ENCODE data around the gene ADARB1. TPM values are rescaled to one million over a fixed set of nuclear protein-coding genes. Genes with fewer than 3 reads are reported as not detected.
A peak's percentile ranks its signal among the peaks of the same experiment; 100 is the strongest.

The ADARB1 gene
- total and polyA plus RNA-seq, 2 donors, result 11.9 to 14.6 TPM

DNA sequence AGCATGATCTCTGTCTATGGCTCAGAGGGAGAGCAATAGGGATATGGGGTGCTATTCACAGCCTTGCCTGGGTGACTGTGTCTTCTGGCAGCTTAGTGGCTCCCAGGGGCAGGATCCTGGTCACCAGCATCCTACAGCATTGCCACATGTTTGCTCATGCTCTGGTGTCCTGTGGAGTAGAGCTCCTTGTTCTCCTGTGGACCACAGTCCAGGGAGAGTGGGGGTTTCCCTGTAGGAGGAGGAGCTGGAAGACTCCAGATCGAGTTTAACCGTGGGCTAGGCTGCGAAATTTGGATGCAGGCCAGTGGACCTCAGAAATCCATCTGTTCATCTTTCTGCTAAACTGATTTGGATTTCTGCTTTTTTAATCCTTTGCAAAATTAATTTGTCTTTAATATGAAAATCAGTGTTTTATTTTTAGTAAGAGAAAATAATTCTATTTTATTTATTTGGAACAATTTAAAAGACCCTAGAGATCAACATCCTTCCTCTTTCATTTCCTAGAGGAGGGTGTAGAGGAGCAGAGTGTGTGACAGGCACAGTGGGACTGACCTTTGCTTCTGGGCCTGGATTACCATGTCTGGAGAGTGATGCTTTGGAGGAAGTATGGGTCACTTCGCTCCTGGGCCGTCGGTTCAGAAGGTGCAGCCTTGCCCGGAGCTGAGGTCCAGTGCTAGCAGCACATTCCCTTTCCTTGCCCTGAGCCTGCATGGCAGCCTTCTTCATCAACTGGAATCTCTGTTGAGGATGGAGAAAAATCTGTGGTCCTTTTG is 17.4 kb downstream of the ADARB1 start:
- H3K4me3 ChIP-seq (ENCODE audit: low read length in 2 of 2), result no peak overlapping the region
- no peaks in the 10 kb centered on the region for H3K27me3 ChIP-seq (ENCODE audit: control insufficient read depth in 2 of 2, insufficient read depth in 1 of 2, low read length in 1 of 2)
- H3K27ac ChIP-seq (ENCODE audit: low read depth in 1 of 2, low read length in 1 of 2), result no peak overlapping the region
- WGBS, result 92% methylated on average over 7 of the region's 7 CpGs
- H3K4me1 ChIP-seq (ENCODE audit: control insufficient read depth in 2 of 2, insufficient read depth in 2 of 2, low read length in 2 of 2), result peaks cover 4 to 19% of the 10 kb centered on the region in 2 donors
- no peaks in the 10 kb centered on the region for H3K9me3 ChIP-seq (ENCODE audit: control insufficient read depth in 2 of 2, insufficient read depth in 1 of 2, low read length in 1 of 2)
- no peaks in the 10 kb centered on the region for H3K36me3 ChIP-seq (ENCODE audit: control insufficient read depth in 2 of 2, insufficient read depth in 2 of 2, low read length in 1 of 2)
- no peak for DNase-seq (ENCODE audit: low read depth in 6 of 9, low spot score in 9 of 9)

DNA sequence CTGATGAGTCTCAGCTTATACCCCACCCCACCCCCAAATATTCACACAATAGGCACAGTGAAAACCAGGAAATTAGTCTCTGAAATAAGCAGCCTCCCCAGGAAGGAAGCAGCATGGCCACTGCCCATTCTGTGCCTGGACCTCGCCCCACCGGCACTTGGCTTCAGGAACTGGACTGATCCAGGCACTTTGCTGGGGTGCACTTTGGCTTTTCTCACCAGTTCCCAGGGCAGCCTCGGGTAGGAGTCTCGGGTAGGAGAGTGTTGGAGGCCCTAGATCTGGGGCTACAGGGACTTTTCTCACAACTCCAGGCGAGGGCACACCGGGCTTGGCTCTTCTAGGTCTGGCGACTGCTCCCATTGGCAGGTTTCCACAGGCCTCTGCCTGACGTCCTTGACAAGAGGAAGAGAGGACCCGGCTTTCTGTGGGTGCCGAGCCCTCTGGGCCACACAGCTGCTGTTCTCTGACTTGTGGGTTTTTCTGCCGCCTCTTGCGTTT is 18.7 kb downstream of the ADARB1 start:
- H3K9me3 ChIP-seq (ENCODE audit: control insufficient read depth in 2 of 2, insufficient read depth in 1 of 2, low read length in 1 of 2), result no peaks in the 10 kb centered on the region
- 61% methylated on average over 12 of the region's 12 CpGs for WGBS
- no peak overlapping the region for H3K27ac ChIP-seq (ENCODE audit: low read depth in 1 of 2, low read length in 1 of 2)
- H3K27me3 ChIP-seq (ENCODE audit: control insufficient read depth in 2 of 2, insufficient read depth in 1 of 2, low read length in 1 of 2), result no peaks in the 10 kb centered on the region
- peak in 1 of 9 donors; percentile 33 for DNase-seq (ENCODE audit: low read depth in 6 of 9, low spot score in 9 of 9)
- H3K4me1 ChIP-seq (ENCODE audit: control insufficient read depth in 2 of 2, insufficient read depth in 2 of 2, low read length in 2 of 2), result peaks cover 0 to 10% of the 10 kb centered on the region in 2 donors
- no peak overlapping the region for H3K4me3 ChIP-seq (ENCODE audit: low read length in 2 of 2)
- H3K36me3 ChIP-seq (ENCODE audit: control insufficient read depth in 2 of 2, insufficient read depth in 2 of 2, low read length in 1 of 2), result no peaks in the 10 kb centered on the region

DNA sequence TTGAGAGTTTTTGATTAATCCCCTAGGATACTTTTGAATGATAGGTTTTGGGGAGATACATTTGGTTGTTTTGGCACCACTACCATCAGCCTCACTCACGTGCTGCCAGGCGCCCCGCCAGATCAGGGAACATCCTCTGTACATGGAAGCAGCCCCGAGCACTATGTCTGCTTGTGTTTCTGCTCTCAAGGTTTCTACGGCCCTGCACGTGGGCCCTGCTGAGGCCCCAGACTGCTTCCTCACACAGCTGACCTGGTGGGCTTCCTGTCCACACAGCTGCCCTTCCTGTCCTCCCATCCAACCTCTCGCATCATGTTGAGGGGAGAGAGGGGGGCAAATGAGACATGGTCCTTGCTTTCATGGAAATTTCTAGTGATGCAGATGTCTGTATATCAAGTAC is 20.0 kb downstream of the ADARB1 start:
- Histone ChIP-seq H3K36me3 (ENCODE audit: control insufficient read depth in 2 of 2, insufficient read depth in 2 of 2, low read length in 1 of 2) (no peaks in the 10 kb centered on the region), H3K27ac (ENCODE audit: low read depth in 1 of 2, low read length in 1 of 2) (no peak overlapping the region), H3K9me3 (ENCODE audit: control insufficient read depth in 2 of 2, insufficient read depth in 1 of 2, low read length in 1 of 2) (no peaks in the 10 kb centered on the region), H3K27me3 (ENCODE audit: control insufficient read depth in 2 of 2, insufficient read depth in 1 of 2, low read length in 1 of 2) (no peaks in the 10 kb centered on the region), H3K4me1 (ENCODE audit: control insufficient read depth in 2 of 2, insufficient read depth in 2 of 2, low read length in 2 of 2) (peaks cover 0 to 10% of the 10 kb centered on the region in 2 donors), H3K4me3 (ENCODE audit: low read length in 2 of 2) (no peak overlapping the region)
- 92% methylated on average over 7 of the region's 7 CpGs for WGBS
- no peak for DNase-seq (ENCODE audit: low read depth in 6 of 9, low spot score in 9 of 9)

DNA sequence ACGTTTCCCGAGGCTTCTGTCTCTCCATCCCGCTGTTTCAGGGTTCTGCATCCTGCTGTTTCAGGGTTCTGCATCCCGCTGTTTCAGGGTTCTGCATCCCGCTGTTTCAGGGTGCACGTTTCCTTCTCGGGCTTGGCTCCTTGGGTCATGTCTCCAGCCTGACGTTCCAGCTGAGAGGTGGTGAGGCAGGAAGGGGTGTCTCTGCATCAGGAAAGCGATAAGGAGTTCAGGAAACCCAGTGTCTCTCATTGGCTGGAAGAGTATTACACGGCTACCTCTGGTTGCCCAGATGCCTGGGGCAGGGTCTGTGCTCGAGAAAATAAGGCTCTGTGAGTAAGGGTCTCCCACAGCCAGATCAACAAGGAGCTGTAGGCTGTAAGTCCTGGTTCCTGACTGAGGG is 21.1 kb downstream of the ADARB1 start:
- Histone ChIP-seq H3K4me3 (ENCODE audit: low read length in 2 of 2) (no peak overlapping the region), H3K27me3 (ENCODE audit: control insufficient read depth in 2 of 2, insufficient read depth in 1 of 2, low read length in 1 of 2) (no peaks in the 10 kb centered on the region), H3K9me3 (ENCODE audit: control insufficient read depth in 2 of 2, insufficient read depth in 1 of 2, low read length in 1 of 2) (no peaks in the 10 kb centered on the region), H3K4me1 (ENCODE audit: control insufficient read depth in 2 of 2, insufficient read depth in 2 of 2, low read length in 2 of 2) (peaks cover 0 to 10% of the 10 kb centered on the region in 2 donors), H3K27ac (ENCODE audit: low read depth in 1 of 2, low read length in 1 of 2) (no peak overlapping the region), H3K36me3 (ENCODE audit: control insufficient read depth in 2 of 2, insufficient read depth in 2 of 2, low read length in 1 of 2) (no peaks in the 10 kb centered on the region)
- WGBS, result 99% methylated on average over 11 of the region's 11 CpGs
- DNase-seq (ENCODE audit: low read depth in 6 of 9, low spot score in 9 of 9), result no peak

DNA sequence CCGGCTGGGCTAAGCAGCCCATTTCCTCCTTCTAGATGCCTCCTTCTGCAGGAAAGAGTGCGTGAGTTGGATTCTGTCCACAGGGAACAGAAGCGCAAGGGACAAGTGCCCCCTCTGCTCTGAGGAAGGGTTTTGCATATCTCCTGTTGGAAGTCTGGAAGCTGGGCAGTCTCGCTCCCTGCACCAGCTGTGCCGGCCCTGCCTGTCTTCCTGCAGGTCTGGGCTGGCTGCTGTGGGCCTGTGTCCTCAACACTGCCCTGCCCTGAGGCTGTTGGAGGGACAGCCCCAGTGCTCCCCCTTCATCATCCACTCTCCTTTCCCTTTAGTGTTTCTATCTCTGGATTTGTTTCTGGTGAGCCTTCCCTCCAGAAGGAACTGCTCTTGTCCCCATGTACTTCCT is 21.8 kb downstream of the ADARB1 start:
- H3K4me1 ChIP-seq (ENCODE audit: control insufficient read depth in 2 of 2, insufficient read depth in 2 of 2, low read length in 2 of 2), result peaks cover 0 to 10% of the 10 kb centered on the region in 2 donors
- H3K4me3 ChIP-seq (ENCODE audit: low read length in 2 of 2), result no peak overlapping the region
- WGBS, result 94% methylated on average over 5 of the region's 5 CpGs
- DNase-seq (ENCODE audit: low read depth in 6 of 9, low spot score in 9 of 9), result no peak
- H3K27me3 ChIP-seq (ENCODE audit: control insufficient read depth in 2 of 2, insufficient read depth in 1 of 2, low read length in 1 of 2), result no peaks in the 10 kb centered on the region
- H3K27ac ChIP-seq (ENCODE audit: low read depth in 1 of 2, low read length in 1 of 2), result no peak overlapping the region
- no peaks in the 10 kb centered on the region for H3K36me3 ChIP-seq (ENCODE audit: control insufficient read depth in 2 of 2, insufficient read depth in 2 of 2, low read length in 1 of 2)
- H3K9me3 ChIP-seq (ENCODE audit: control insufficient read depth in 2 of 2, insufficient read depth in 1 of 2, low read length in 1 of 2), result no peaks in the 10 kb centered on the region

DNA sequence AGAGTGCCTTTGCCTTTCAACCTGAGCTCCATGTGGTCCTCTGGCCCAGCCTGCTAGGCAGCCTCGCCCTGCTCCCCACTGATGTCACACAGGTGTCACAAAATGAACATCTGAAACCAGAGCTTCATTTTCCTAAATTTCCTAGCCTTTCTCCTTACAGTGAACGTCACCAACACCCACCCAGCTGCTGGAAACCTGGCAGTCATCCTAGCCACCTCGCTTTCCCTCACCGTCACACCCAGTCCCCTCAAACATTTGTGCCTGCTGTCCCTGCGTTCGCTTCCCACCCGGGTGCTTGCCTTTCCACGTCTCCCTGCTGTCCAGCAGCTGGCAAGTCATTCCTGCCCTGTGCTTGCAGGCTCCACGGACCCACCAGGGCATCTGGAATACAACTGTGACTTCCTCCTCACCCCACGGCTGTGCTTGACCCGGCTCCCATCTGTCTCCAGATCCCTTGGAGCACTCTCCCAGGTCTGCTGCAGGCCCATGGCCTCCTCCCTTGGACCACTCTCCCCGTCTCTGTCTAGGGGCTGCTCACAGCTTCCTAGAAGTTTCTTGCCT is 23.5 kb downstream of the ADARB1 start:
- H3K4me3 ChIP-seq (ENCODE audit: low read length in 2 of 2), result no peak overlapping the region
- H3K27me3 ChIP-seq (ENCODE audit: control insufficient read depth in 2 of 2, insufficient read depth in 1 of 2, low read length in 1 of 2), result no peaks in the 10 kb centered on the region
- peaks cover 0 to 13% of the 10 kb centered on the region in 2 donors for H3K4me1 ChIP-seq (ENCODE audit: control insufficient read depth in 2 of 2, insufficient read depth in 2 of 2, low read length in 2 of 2)
- H3K9me3 ChIP-seq (ENCODE audit: control insufficient read depth in 2 of 2, insufficient read depth in 1 of 2, low read length in 1 of 2), result no peaks in the 10 kb centered on the region
- no peak for DNase-seq (ENCODE audit: low read depth in 6 of 9, low spot score in 9 of 9)
- WGBS, result 94% methylated on average over 12 of the region's 12 CpGs
- H3K27ac ChIP-seq (ENCODE audit: low read depth in 1 of 2, low read length in 1 of 2), result no peak overlapping the region
- no peaks in the 10 kb centered on the region for H3K36me3 ChIP-seq (ENCODE audit: control insufficient read depth in 2 of 2, insufficient read depth in 2 of 2, low read length in 1 of 2)

DNA sequence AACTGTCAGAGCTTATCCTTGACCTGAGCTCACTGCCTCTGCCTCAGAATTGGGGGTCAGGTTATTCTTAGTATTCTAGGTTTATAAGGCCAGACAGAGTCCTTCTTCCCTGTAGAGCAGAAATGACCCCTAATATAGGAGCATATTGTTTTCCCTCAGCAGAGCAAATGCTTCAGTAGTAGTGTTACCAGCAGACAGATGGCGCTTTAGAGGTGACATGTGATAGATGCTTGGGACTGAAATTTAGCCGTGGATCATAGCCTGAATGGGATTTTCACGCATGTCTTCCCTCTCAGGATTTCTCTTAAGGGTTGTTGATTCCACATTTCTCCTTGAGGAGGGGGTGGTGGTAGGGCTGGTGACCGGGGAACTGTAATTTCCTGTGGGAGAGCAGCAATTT is 24.5 kb downstream of the ADARB1 start:
- H3K9me3 ChIP-seq (ENCODE audit: control insufficient read depth in 2 of 2, insufficient read depth in 1 of 2, low read length in 1 of 2), result no peaks in the 10 kb centered on the region

DNA sequence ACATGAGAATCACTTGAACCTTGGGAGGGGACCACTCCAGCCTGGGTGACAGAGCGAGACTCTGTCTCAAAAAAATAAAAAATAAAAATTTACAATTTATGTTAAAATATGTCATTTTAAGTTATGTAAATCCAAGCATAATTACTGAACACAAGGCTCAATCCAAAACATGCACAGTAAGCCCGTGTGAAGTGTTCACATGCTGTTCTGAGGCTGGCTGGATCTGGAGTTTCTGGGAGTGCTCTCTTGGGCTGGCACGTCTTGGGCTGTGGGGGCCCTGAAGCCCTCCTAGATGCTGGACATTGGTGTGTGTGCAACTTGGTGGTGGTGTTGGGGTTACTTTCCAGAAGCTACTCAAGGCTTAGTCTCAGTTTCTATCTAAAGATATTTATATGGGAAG is 25.2 kb downstream of the ADARB1 start:
- DNase-seq (ENCODE audit: low read depth in 6 of 9, low spot score in 9 of 9), result no peak
- Histone ChIP-seq H3K4me1 (ENCODE audit: control insufficient read depth in 2 of 2, insufficient read depth in 2 of 2, low read length in 2 of 2) (peaks cover 1 to 11% of the 10 kb centered on the region in 2 donors), H3K4me3 (ENCODE audit: low read length in 2 of 2) (no peak overlapping the region), H3K9me3 (ENCODE audit: control insufficient read depth in 2 of 2, insufficient read depth in 1 of 2, low read length in 1 of 2) (no peaks in the 10 kb centered on the region), H3K36me3 (ENCODE audit: control insufficient read depth in 2 of 2, insufficient read depth in 2 of 2, low read length in 1 of 2) (no peaks in the 10 kb centered on the region), H3K27ac (ENCODE audit: low read depth in 1 of 2, low read length in 1 of 2) (no peak overlapping the region), H3K27me3 (ENCODE audit: control insufficient read depth in 2 of 2, insufficient read depth in 1 of 2, low read length in 1 of 2) (no peaks in the 10 kb centered on the region)
- whole genome bisulfite sequencing, result 98% methylated on average over 3 of the region's 3 CpGs

More for the DNA sequence above, 24.5 kb downstream of the ADARB1 start:
- DNase-seq (ENCODE audit: low read depth in 6 of 9, low spot score in 9 of 9), result no peak
- Histone ChIP-seq H3K27me3 (ENCODE audit: control insufficient read depth in 2 of 2, insufficient read depth in 1 of 2, low read length in 1 of 2) (no peaks in the 10 kb centered on the region), H3K27ac (ENCODE audit: low read depth in 1 of 2, low read length in 1 of 2) (no peak overlapping the region), H3K4me1 (ENCODE audit: control insufficient read depth in 2 of 2, insufficient read depth in 2 of 2, low read length in 2 of 2) (peaks cover 0 to 7% of the 10 kb centered on the region in 2 donors), H3K36me3 (ENCODE audit: control insufficient read depth in 2 of 2, insufficient read depth in 2 of 2, low read length in 1 of 2) (no peaks in the 10 kb centered on the region), H3K4me3 (ENCODE audit: low read length in 2 of 2) (no peak overlapping the region)
- 59% methylated on average over 4 of the region's 4 CpGs for WGBS

DNA sequence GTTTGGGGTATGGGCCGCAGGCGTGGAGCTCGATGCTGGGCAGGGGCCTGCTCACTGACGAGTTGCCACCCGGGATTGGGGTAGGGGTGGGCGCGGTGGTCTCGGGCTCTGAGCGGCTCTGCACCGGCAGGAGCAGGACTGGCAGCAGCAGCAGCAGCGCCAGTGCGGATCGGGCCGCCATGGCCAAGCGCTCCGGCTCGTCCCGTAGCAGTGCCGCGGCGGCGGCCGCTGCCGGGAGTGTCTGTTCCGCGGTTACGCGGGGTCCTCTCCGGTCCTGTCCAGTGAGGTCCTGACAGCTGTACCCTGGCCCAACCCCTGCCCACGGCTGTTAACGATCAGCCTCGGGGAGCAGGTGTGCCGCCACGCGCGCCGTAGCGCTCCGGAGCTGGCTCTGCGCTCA is 26.5 kb downstream of the ADARB1 start:
- Histone ChIP-seq H3K4me3 (ENCODE audit: low read length in 2 of 2) (no peak overlapping the region), H3K27ac (ENCODE audit: low read depth in 1 of 2, low read length in 1 of 2) (no peak overlapping the region), H3K36me3 (ENCODE audit: control insufficient read depth in 2 of 2, insufficient read depth in 2 of 2, low read length in 1 of 2) (no peaks in the 10 kb centered on the region), H3K4me1 (ENCODE audit: control insufficient read depth in 2 of 2, insufficient read depth in 2 of 2, low read length in 2 of 2) (peaks cover 3 to 14% of the 10 kb centered on the region in 2 donors), H3K27me3 (ENCODE audit: control insufficient read depth in 2 of 2, insufficient read depth in 1 of 2, low read length in 1 of 2) (no peaks in the 10 kb centered on the region), H3K9me3 (ENCODE audit: control insufficient read depth in 2 of 2, insufficient read depth in 1 of 2, low read length in 1 of 2) (no peaks in the 10 kb centered on the region)
- DNase-seq (ENCODE audit: low read depth in 6 of 9, low spot score in 9 of 9), result no peak
- WGBS, result 99% methylated on average over 40 of the region's 40 CpGs

Data from thymus (tissue), 11 donors.